Kidney tubule cell (primary cell): ENCODE results near the gene AKR7A2.

ENCODE experiments used
- DNase-seq: peaks from one replicate; pipeline ENCODE4 v3.0.0-alpha.2; 2018; ENCODE audit warnings: low spot score

AKR7A2 gene

DNA sequence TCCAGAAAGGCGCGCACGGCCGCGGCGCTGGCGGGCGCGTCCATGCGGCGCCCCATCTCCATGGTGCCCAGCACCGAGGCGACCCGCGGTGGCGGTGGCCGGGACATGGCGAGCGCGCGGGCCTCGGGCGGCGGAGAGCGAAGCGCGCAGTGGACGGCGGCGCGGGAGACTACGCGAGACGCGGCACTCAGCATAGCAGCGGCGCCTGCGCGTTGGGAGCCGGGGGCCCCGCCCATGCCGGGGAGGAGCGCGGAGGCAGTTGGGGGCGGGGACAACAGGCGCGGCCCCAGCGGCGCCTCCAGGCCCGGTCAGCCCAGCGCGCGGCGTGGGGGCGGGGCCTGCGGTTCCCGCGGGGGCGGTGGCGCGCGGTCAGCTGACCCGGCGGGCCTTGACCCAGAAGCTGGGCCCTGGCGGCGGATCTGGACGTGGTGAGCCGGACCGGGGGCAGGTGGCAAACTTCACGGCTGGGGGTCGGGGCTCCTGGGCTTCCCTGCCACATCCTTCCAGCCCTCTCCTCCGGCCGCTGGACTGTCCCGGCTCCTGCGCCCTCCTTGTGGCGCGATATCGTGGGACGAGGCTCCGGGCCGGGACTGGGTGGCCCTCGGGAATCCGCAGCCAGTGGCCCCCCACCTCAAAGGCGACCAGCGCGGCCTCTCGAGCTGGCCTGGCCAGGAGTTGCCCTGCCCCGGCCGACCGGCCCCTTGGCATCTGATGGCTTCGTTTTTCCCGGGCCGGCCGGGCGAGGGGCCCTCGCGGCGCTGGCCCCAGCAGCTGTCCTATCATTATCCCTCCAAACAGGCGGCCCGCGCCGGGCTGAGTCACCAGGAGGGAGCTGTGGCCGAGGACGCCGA is at the start of gene AKR7A2, which contains the start of gene SLC66A1:
TSS of gene AKR7A2 (minus strand) at position 214 of the 851 bp plus-strand sequence. CDS start at position 194, 20 bp downstream.
TSS of gene SLC66A1 (plus strand) at position 396 of the 851 bp plus-strand sequence. CDS start 5,352 bp downstream, outside the sequence.
- peak; percentile 95 for DNase-seq

DNA sequence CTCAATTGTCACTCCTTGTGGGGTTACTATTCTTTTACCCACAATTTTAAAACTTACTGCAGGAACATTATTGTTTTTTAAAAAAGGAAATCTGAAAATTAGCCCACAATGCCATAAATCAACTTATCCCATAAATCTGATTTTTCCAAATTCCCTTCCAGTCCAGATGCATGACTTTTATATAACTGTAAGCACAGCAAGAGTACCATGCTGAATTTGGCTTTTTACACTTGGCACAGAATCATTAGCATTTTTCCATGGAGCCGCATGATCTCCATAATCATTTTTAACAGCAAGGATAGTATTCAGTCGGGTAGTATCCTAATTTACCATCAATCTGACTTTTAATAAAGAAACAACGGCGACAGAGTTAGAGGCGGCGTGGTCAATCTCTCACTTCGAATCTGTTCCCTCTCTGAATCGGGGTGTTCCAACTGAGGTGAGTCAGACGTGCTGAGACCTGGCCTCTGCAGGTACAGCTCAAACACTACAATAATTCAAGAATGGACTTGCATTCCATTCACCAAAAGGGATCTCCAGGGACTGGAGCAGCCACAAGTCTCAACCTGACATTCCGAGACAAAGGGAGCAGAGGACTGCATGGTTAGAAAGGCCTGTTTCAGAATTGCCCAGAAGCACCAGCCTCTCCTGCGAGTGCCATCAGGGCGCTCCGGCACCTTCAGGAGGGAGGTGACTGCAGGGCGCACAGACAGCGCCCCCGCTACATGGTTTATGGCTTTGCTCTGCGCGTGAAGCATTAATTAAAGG is 49.1 kb upstream of the AKR7A2 start:
- DNase-seq, result no peak

DNA sequence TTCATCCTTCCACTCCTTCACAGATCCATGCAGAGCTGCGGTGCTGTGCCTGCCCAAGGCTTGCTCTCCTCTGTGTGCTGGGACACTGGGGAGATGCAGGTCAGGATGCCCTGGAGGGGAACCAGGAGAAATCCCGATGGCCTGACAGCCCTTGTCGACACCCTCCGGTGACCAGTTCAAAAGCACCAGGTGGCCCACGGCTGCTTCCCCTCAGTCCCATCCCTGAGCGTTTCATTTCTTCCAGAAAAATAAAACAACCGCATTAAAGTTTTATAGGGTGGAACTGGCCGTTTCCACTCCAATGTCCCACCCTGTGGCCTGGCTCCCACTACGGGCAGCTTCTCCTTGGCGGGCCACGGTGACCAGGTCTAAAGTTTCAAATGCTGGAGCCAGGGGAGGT is 48.5 kb upstream of the AKR7A2 start:
- DNase-seq, result no peak

DNA sequence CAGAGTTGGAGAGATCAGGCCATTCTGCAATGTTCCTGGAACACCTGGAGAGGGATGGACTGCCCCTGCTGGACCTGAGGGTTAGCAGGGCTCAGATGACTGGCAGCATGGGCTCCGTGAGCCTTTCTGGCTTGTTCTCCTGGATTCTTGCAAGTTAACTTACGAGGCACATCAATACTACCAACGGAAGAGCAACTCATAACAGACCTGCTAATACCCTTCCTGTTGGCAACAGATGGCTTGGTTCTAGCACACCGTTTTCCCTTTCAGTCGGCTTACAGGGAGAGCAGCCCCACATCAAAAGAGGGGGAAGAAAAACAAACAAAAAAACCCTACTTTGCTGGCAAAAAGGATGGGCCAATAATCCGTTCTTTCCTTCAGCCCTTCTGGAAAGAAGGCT is 48.1 kb upstream of the AKR7A2 start:
- no peak for DNase-seq

DNA sequence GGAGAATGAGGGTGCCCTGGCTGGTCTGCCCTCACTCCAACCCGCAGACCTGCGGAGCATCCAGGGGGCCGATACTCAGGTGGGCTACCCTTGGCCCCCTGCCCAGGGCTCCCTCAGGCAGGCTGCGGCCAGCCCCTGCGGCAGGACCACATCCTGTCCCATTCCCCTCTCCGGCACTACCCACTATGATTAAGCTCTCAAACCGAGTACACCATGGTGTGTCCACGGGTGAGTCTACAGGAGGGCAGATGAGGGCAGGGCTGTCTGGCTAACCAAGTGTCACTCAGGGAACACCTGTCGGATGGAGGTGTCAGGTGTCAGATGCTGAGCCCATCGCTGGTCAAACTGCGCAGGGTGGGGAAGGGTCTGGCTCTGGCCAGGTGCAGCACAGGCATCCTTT is 47.4 kb upstream of the AKR7A2 start:
- no peak for DNase-seq

DNA sequence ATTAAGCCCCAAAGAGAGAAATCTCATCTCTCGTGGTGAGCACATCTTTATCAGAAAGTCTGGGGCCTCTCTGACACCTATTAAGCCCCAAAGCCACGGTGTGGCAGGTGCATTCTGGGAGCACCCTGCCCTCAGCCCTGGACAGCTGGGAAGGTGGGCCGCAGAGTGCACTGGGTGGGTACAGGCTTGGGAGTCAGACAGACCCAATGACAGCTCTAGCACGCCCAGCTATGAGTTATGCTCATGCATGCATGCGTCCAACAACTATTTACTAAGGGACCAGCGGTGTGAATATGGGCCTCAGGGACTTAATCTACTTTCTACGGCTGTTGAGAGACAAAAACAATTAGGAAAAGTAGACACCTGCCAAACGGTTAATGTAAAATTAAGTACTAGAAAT is 46.8 kb upstream of the AKR7A2 start:
- no peak for DNase-seq

DNA sequence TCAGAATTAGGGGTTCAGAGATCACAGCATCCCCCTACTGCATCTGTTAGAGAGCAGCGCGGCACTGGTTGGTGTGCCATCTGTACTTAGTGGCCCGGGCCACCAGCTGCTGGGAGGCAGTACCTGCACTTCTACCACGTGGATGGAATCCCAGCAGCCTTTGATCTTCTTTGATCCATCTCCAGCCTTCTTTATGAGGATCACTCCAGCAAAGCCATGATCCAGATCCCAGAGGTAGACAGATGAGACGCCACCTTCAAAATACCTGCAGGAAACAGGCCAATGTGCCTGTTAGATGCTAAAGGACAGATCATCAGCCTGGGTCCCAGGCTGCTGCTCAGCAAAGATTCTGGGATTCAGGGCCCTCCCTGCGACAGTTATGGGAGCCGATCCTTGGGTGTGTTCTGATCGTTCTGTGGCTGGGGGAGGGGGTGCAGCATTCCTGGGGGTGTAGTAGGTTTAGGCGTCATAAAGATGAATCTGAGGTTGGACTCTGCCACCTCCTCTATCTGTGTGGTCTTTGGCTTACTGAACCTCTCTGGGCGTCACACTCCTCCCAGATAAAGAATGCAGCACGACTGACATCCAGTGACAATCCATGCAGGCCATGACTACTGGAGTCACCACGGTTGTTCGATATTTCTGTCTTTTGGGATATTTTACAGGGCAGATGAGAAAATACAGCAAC is 45.5 kb upstream of the AKR7A2 start:
- no peak for DNase-seq

DNA sequence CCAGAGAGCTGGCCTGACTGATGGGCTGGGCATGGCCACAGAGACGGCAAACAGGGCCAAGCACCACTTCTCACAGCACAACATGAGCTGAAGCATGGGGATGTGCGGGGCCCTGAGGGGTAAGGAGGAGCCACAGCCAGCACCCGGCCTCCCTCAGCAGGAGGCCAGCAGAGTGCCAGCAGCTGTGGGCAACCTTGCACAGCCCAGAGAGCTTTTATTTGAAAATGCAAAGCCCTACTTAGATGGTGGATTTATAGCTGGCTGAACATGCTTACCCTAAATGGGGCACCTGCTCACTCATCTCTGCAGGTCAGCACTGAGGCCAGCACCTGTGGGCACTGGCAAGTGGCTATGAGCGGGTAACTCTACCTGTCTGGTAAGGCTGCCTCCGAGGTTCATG is 44.3 kb upstream of the AKR7A2 start:
- no peak for DNase-seq

DNA sequence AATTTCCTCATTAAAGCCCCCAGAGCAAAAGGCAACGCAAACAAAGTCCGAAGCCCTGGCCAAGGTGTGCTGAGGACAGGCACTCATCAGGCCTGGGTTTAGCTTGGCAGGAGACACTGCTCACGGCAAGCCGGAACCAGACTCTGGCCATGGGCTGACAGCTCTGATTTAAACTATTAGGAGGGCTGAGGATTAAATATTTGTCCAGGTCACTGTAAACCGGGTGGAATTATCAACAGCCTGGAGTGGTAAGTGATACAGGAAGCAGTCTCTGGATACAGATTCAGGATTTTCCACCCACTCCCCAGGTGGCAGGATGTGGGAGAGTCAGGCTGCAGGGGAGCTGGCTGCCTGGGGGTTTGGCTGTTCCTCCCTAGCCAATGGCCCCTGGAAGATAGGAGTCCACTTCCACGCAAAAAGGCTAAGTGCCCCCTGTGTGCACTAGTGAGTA is 42.6 kb upstream of the AKR7A2 start:
- DNase-seq, result no peak

DNA sequence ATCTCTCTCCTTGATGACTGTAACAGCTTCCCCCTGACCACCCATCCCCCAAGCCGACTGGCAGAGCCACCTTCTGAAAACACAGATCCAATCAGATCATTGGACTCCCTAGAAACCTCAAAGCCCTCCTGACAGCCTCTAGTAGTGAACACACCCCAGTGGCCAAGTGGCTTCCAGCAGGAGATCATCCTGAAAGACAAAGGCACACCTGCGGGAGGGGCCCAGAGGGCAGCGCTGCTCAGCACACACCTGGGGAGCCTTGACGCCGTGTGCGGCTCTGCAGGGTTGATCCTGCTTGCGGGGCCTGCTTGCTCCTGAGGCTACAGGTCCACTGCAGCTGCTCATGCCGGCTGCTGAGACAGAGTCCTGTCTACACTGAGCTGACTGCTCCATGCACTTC is 41.7 kb upstream of the AKR7A2 start:
- no peak for DNase-seq

DNA sequence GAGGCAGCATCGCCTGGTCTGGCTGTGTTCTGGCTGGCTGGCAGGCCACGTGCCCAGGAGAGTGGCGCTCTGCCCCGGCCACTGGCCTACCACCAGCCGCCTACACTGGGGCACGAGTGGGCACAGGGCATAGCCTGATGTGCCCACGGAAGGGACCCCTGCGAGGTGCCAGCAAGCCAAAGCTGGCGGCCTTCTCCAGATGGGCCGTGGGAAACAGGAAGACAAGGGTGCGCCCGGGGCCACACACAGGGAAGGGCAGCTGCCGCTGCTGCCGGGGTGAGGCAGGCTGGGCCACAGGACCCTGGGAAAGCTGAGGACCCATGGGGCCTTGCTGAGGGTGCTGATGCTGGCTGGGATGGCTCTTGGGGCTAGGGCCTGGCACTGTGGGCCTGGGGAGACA is 40.9 kb upstream of the AKR7A2 start:
- no peak for DNase-seq

DNA sequence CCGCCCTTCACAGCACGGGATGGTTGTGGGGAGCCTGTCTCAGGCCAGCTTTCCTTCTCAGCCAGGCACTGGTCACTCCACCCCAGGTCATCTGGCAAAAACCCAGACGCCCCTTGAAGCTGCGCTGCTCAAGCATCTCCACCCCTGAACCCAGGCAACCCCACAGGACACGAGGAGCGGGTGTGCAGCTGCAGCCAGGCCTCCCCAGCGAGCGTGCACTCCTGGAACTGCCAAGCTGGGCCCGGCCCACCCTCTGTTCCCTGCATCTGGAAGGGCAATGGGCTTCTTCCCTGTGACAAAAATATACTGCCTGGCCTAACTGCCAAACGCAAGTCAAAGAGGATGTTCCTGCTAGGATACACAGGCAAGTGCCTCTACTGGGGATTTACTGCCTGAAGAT is 39.9 kb upstream of the AKR7A2 start:
- DNase-seq, result no peak

DNA sequence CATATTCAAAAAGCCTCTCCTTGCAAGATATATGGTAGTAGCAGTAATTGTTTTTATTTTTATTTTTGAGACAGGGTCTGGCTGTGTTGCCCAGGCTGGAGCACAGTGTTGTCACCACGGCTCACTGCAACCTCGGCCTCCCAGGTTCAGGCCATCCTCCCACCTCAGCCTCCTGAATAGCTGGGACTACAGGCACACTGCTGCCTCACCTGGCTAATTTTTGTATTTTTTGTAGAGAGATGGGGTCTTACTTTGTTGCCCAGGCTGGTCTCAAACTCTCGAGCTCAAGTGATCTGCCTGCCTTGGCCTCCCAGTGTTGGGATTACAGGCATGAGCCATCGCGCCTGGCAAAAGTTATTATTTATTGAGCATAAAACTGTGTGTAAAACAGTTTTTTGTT is 38.6 kb upstream of the AKR7A2 start:
- DNase-seq, result no peak

DNA sequence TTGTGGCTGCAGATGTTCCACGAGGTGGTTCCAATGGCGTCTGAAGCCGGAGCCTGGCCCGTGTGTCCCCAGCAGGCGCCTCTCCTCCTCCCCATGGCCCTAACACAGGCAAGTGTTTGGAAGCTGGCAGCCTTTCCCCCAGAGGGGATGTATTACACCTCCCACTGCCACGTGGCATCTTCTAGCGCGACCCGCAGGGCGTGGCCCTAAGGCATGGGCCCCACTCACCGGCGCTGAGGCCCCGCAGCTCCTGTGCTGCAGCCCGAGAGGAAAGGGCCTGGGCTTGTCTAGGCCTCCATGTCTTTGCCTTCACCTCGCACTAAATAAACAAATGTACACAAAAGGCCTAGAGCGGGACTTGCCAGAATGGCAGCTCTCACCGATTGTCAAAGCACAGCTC is 38.1 kb upstream of the AKR7A2 start:
- DNase-seq, result no peak

DNA sequence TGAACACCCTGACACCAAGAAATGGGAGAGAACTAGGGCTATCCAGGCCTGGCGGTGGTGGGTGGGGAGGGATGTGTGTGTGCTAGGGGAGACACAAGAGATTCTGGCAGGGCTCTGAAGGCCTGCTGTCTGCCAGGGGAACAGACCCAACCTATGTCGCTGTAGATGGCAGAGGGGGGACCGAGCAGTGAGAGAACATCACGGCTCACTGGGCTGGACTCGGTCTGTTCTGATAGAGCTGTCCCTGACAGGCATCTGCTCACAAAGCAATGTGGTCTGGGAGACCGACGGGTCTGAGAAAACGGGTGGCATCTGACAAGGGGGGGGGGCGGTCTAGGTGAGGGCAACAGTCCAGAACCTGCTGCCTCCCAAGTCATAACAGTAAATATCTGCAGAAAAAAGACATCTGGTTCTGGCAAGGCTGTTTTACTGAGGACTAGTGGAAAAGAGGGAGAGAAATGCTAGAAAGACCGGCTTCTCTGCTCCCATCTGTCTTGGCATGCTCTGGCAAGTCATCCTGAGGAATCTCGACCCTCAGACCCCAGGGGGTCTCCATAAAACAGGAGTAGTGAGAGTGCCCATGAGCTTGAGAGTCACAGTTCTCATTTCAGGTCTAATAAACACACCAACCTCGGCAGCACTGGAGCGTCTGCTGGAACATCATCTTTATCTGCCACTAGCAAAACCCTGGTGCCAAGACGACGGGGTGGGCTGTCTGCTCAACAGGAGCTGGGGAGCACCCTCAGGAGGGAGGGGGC is 36.7 kb upstream of the AKR7A2 start:
- no peak for DNase-seq

DNA sequence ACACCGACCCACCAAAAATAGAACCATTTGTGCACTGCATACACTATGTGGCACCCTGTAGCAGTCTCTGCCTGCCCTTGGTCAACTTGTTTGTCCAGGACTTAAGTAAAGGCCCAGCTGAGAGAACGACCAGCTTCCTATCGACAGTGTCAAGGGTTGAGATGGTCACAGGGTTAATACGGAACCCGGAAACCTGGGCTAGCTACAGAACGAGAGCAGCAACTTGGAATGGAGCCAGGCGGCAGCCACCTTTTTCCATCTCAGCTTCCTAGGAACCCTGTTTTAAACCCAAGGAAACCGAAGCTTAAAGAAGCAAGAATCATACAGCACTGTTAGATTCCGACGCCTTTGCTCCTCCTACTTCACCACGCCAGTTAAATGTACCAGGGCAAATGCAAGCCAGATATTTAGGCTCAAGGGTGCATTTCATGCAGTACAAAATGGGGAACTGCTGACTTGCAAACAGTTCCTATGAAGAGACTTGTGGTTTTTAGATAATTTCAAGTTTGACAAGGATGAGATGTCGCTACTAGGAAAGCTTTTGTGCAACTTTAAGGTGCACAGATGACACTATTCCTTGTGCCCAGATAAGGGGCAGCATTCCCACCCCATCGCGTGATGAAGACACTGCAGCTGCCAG is 35.7 kb upstream of the AKR7A2 start:
- DNase-seq, result no peak

DNA sequence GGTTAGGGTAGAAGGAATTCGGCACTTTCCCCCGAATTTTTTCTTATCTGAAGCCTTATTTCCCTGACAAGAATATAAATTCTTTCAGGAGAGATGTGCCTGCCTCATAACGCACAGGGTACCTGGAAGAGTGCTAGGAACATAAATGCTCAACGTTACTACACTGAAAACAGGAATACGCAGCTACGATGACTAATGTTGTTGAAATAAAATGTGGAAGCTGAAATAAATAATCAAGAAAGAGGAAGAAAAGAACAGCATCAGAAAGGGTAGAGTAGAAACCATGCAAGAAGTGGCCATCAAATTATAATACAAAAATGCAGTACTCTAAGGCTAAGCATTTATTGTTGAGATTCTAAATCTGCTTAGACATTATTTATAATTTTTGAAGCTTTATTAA is 34.1 kb upstream of the AKR7A2 start:
- DNase-seq, result no peak

DNA sequence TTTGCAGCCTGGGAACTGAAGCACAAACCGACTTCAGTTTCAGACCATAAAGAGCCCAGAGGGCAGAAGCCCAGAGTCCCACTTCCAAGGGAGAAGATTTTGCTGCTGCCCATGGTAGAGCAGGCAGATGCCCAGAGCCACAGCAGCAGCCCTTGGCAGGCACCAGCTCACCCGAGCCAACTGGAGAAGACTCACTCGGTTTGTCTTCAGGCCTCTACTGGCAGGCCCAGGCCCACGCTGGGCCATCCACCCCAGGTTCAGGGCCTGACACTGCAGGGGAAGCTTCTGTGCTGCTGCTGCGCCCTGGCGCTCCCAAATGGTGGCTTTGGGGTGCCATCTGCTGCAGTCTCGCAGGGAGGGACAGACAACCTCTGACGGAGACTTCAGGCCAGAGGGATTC is 33.4 kb upstream of the AKR7A2 start:
- DNase-seq, result no peak

DNA sequence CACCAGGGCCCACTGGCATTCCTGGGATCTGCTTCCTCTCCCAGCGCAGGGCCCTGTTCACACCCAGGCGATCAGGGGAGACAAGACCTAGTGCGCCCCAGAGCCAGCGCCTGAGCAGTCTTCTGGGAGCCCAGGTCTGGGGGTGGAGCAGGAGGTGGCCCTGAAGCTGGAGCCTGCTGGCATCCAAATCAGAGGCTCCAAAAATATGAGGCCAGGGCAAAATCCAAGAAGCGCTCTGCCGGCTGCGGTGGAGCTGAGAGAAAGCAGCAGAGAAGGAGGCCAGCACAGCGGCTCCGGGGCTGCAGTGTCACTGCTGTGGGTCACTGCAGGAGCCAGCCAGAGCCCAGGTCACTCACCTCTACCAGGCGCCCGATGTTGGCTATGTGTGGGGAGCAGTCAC is 32.9 kb upstream of the AKR7A2 start:
- DNase-seq, result no peak

DNA sequence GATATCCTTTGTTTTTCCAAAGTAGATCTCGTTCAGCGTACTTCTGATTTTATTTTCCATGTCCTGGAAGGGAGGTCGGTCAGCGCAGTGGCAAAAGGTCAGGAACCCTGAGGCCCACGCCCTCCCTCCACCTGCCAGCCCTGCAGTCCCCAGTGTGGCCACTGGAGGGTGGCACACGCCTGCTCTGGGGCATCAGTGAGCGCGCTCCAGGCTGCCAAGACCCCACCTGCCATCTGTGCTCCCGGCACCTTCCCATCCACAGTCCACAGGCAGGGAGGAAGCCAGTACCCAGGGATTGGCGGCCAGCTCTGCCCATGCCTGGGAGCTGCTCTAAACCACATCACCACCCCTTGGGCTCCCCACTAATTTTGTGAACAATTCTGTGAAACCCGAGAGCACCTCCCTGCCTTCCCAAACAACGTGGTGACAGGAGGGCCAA is 32.4 kb upstream of the AKR7A2 start:
- DNase-seq, result peak; percentile 48

DNA sequence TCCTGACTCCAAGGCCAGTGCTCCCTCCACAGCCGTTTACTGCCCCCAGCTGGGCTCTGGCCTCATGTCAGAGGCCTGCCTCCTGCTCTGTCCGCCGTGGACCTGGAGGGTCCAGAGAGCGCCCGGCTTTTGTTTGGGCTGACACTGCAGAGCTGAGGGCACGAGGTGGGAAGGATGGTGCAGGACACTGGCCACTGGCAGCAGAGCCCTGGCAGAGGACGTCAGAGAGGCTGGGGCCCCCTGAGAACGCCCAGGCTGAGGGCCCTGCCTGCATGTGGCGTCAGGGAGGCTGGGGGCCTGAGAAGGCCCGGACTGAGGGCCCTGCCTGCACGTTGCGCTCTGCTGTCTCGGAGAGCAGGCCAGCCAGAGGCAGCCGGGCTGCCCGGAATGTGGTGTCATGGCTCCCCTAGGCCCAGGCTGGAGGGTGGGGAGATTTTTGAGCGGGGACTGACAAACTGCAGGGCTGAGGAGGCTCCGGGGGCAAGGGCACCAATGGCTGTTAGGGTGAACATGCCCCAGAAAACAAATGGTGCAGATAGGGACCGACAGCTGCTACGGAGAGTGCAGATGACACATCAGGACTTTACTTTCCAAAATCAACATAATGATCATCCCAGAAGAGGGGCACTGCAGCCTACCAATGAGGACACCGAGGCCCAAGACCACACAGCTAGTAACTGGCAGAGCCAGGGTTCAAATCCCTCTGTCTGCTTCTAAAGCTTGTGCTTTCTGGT is 31.8 kb upstream of the AKR7A2 start:
- no peak for DNase-seq
